GM19025 (cell line): ENCODE measurements around the gene SOCS1.
"Not testable (repeated sequence)": the region's sequence is repeated elsewhere in the genome, so short reads cannot be mapped to it uniquely, and the experiment has no call there.

Experiments used
- ATAC-seq: cut with Tn5 transposase; IDR thresholded peaks from one replicate; pipeline ENCODE4 v1.9.1; 2021; ENCODE audit warnings: mild to moderate bottlenecking, low read depth, moderate library complexity; ENCODE audit not compliant: unreplicated experiment

The SOCS1 gene

GRCh38 chr16:11255737-11256660 is at the start of gene SOCS1:
TSS of gene SOCS1 (minus strand) at chr16:11256204. CDS start at chr16:11255478, 726 bp downstream.
- peak; percentile 55 for ATAC-seq

GRCh38 chr16:11303405-11304138 is 47.6 kb upstream of the SOCS1 start:
- no peak for ATAC-seq

- ATAC-seq, result no peak
Measured at GRCh38 chr16:11302977-11303376, 47.0 kb upstream of the SOCS1 start.

- ATAC-seq, result no peak
Measured at GRCh38 chr16:11301645-11302501, 45.9 kb upstream of the SOCS1 start.

- ATAC-seq, result no peak
Measured at GRCh38 chr16:11300560-11300892, 44.5 kb upstream of the SOCS1 start.

- no peak for ATAC-seq
Measured at GRCh38 chr16:11299865-11300559, 44.0 kb upstream of the SOCS1 start.

- ATAC-seq, result not testable (repeated sequence)
Measured at GRCh38 chr16:11298950-11299547, 43.0 kb upstream of the SOCS1 start.

- no peak for ATAC-seq
Measured at GRCh38 chr16:11298143-11298900, 42.3 kb upstream of the SOCS1 start.

GRCh38 chr16:11297492-11298142 is 41.6 kb upstream of the SOCS1 start:
- peak; percentile 79 for ATAC-seq

GRCh38 chr16:11296706-11297491 is 40.9 kb upstream of the SOCS1 start:
- no peak for ATAC-seq

GRCh38 chr16:11296351-11296705 is 40.3 kb upstream of the SOCS1 start:
- no peak for ATAC-seq

- no peak for ATAC-seq
Measured at GRCh38 chr16:11295672-11296071, 39.7 kb upstream of the SOCS1 start.

GRCh38 chr16:11292076-11292748 is 36.2 kb upstream of the SOCS1 start:
- no peak for ATAC-seq

GRCh38 chr16:11291091-11291703 is 35.2 kb upstream of the SOCS1 start:
- no peak for ATAC-seq

- no peak for ATAC-seq
Measured at GRCh38 chr16:11290102-11290893, 34.3 kb upstream of the SOCS1 start.

- not testable (repeated sequence) for ATAC-seq
Measured at GRCh38 chr16:11289696-11290095, 33.7 kb upstream of the SOCS1 start.
